ENCODE data around the gene ZNF813.
"Not testable (repeated sequence)": the region's sequence is repeated elsewhere in the genome, so short reads cannot be mapped to it uniquely, and the experiment has no call there.

Gene ZNF813

GRCh38 chr19:53467485-53468262 is at the start of gene ZNF813:
TSS of gene ZNF813 (plus strand) at chr19:53467733. CDS start at chr19:53483823, 16,090 bp downstream.
- Histone ChIP-seq H3K9me2 (replicated peaks; ENCODE audit: low read depth, low read length) (no peaks in the 10 kb centered on the region), H3F3A (ENCODE audit: low read depth) (no peaks in the 10 kb centered on the region), H2AFZ (ENCODE audit: low read length) (peak within 1 kb of the TSS; percentile 96), H3K9me3 (ENCODE audit: insufficient read depth, low read depth, low read length) (no peaks in the 10 kb centered on the region), H3K27me3 (ENCODE audit: insufficient read depth, low read length, poor library complexity, severe bottlenecking) (no peaks in the 10 kb centered on the region), H3K4me3 (ENCODE audit: low read length, poor library complexity, severe bottlenecking) (peak within 1 kb of the TSS; percentile 95), H3K79me2 (ENCODE audit: insufficient read depth, low read length) (peaks cover 16% of the 10 kb centered on the region; the same call in 1 of the 2 replicates), H3K9ac (ENCODE audit: low read depth, low read length, poor library complexity, severe bottlenecking) (peak within 1 kb of the TSS; percentile 87), H3K4me1 (ENCODE audit: insufficient read depth, low read length, poor library complexity, severe bottlenecking) (peaks cover 8% of the 10 kb centered on the region), H3K4me2 (ENCODE audit: low read depth, low read length, poor library complexity, severe bottlenecking) (peak within 1 kb of the TSS; percentile 97), H3K36me3 (ENCODE audit: insufficient read depth, low read length) (no peaks in the 10 kb centered on the region), H4K20me1 (ENCODE audit: insufficient read depth, low read length, poor library complexity, severe bottlenecking) (no peaks in the 10 kb centered on the region)
- no peak for TF ChIP-seq EZH2phosphoT487 (IDR thresholded peaks at IDR 0.05; ENCODE audit: borderline replicate concordance)
- TF ChIP-seq CTCF (conservative IDR thresholded peaks at IDR 0.05; ENCODE audit: low read length): no peak

- not testable (repeated sequence) for H3F3A ChIP-seq (ENCODE audit: low read depth); H3K27me3 ChIP-seq (ENCODE audit: insufficient read depth, low read length, poor library complexity, severe bottlenecking); H3K9ac ChIP-seq (ENCODE audit: low read depth, low read length, poor library complexity, severe bottlenecking); H3K9me2 ChIP-seq (replicated peaks; ENCODE audit: low read depth, low read length); H3K36me3 ChIP-seq (ENCODE audit: insufficient read depth, low read length); H4K20me1 ChIP-seq (ENCODE audit: insufficient read depth, low read length, poor library complexity, severe bottlenecking); H3K4me2 ChIP-seq (ENCODE audit: low read depth, low read length, poor library complexity, severe bottlenecking); H3K79me2 ChIP-seq (ENCODE audit: insufficient read depth, low read length); H3K4me1 ChIP-seq (ENCODE audit: insufficient read depth, low read length, poor library complexity, severe bottlenecking); H2AFZ ChIP-seq (ENCODE audit: low read length); H3K9me3 ChIP-seq (ENCODE audit: insufficient read depth, low read depth, low read length); H3K4me3 ChIP-seq (ENCODE audit: low read length, poor library complexity, severe bottlenecking)
These were observed 46.8 kb upstream of the ZNF813 start for GRCh38 chr19:53420520-53421315.

GRCh38 chr19:53422551-53422950 is 45.0 kb upstream of the ZNF813 start:
- H3F3A ChIP-seq (ENCODE audit: low read depth): no peaks in the 10 kb centered on the region
- no peaks in the 10 kb centered on the region for H3K4me1 ChIP-seq (ENCODE audit: insufficient read depth, low read length, poor library complexity, severe bottlenecking)
- no peak overlapping the region for H3K4me2 ChIP-seq (ENCODE audit: low read depth, low read length, poor library complexity, severe bottlenecking)
- H3K9ac ChIP-seq (ENCODE audit: low read depth, low read length, poor library complexity, severe bottlenecking): no peak overlapping the region
- no peaks in the 10 kb centered on the region for H3K9me3 ChIP-seq (ENCODE audit: insufficient read depth, low read depth, low read length)
- TF ChIP-seq CTCF (conservative IDR thresholded peaks at IDR 0.05; ENCODE audit: low read length) (no peak), EZH2phosphoT487 (IDR thresholded peaks at IDR 0.05; ENCODE audit: borderline replicate concordance) (no peak)
- H3K9me2 ChIP-seq (replicated peaks; ENCODE audit: low read depth, low read length): no peaks in the 10 kb centered on the region
- H4K20me1 ChIP-seq (ENCODE audit: insufficient read depth, low read length, poor library complexity, severe bottlenecking): no peaks in the 10 kb centered on the region
- H3K27me3 ChIP-seq (ENCODE audit: insufficient read depth, low read length, poor library complexity, severe bottlenecking): no peaks in the 10 kb centered on the region
- no peaks in the 10 kb centered on the region for H3K79me2 ChIP-seq (ENCODE audit: insufficient read depth, low read length)
- no peak overlapping the region for H2AFZ ChIP-seq (ENCODE audit: low read length)
- H3K36me3 ChIP-seq (ENCODE audit: insufficient read depth, low read length): no peaks in the 10 kb centered on the region
- H3K4me3 ChIP-seq (ENCODE audit: low read length, poor library complexity, severe bottlenecking): no peak overlapping the region

- not testable (repeated sequence) for H3K4me2 ChIP-seq (ENCODE audit: low read depth, low read length, poor library complexity, severe bottlenecking)
These were observed 44.5 kb upstream of the ZNF813 start for GRCh38 chr19:53423074-53423473.

GRCh38 chr19:53423680-53424079 is 43.9 kb upstream of the ZNF813 start:
- H3K4me2 ChIP-seq (ENCODE audit: low read depth, low read length, poor library complexity, severe bottlenecking); H3K27me3 ChIP-seq (ENCODE audit: insufficient read depth, low read length, poor library complexity, severe bottlenecking); H3F3A ChIP-seq (ENCODE audit: low read depth); H3K9me2 ChIP-seq (replicated peaks; ENCODE audit: low read depth, low read length); H3K9me3 ChIP-seq (ENCODE audit: insufficient read depth, low read depth, low read length); H3K9ac ChIP-seq (ENCODE audit: low read depth, low read length, poor library complexity, severe bottlenecking); H3K79me2 ChIP-seq (ENCODE audit: insufficient read depth, low read length); H3K36me3 ChIP-seq (ENCODE audit: insufficient read depth, low read length); H3K4me1 ChIP-seq (ENCODE audit: insufficient read depth, low read length, poor library complexity, severe bottlenecking); H3K4me3 ChIP-seq (ENCODE audit: low read length, poor library complexity, severe bottlenecking); H4K20me1 ChIP-seq (ENCODE audit: insufficient read depth, low read length, poor library complexity, severe bottlenecking); H2AFZ ChIP-seq (ENCODE audit: low read length): not testable (repeated sequence)

More at GRCh38 chr19:53423074-53423473, 44.5 kb upstream of the ZNF813 start:
- H3K36me3 ChIP-seq (ENCODE audit: insufficient read depth, low read length); H3K79me2 ChIP-seq (ENCODE audit: insufficient read depth, low read length); H3K4me1 ChIP-seq (ENCODE audit: insufficient read depth, low read length, poor library complexity, severe bottlenecking); H2AFZ ChIP-seq (ENCODE audit: low read length); H3K4me3 ChIP-seq (ENCODE audit: low read length, poor library complexity, severe bottlenecking); H3K9me2 ChIP-seq (replicated peaks; ENCODE audit: low read depth, low read length); H3K9me3 ChIP-seq (ENCODE audit: insufficient read depth, low read depth, low read length); H3F3A ChIP-seq (ENCODE audit: low read depth); H3K9ac ChIP-seq (ENCODE audit: low read depth, low read length, poor library complexity, severe bottlenecking); H4K20me1 ChIP-seq (ENCODE audit: insufficient read depth, low read length, poor library complexity, severe bottlenecking); H3K27me3 ChIP-seq (ENCODE audit: insufficient read depth, low read length, poor library complexity, severe bottlenecking): not testable (repeated sequence)

Data from Loucy (cell line).